ENCODE results near the gene IFNB1.

Gene IFNB1

GRCh38 chr9:21086538-21086937 lies 8.8 kb upstream of the IFNB1 start:
- H2BK12ac ChIP-seq (ENCODE audit: low read length in 2 of 2): no peak overlapping the region
- H3K36me3 ChIP-seq (ENCODE audit: control insufficient read depth in 1 of 2, insufficient read depth in 2 of 2, low read depth in 1 of 2, low read length in 2 of 2): peaks cover 0 to 3% of the 10 kb centered on the region in 2 experiments
- 85% methylated on average over 1 of the region's 1 CpG for WGBS
- H3K27ac ChIP-seq (ENCODE audit: low read length, poor library complexity, severe bottlenecking): no peak overlapping the region
- no peak overlapping the region for H4K8ac ChIP-seq (ENCODE audit: low read length)
- no peak overlapping the region for H2AK5ac ChIP-seq (ENCODE audit: low read length, severe bottlenecking)
- no peak overlapping the region for H4K91ac ChIP-seq (ENCODE audit: low read length)
- H3K4me3 ChIP-seq (ENCODE audit: insufficient read depth in 1 of 2, low read depth in 1 of 2, low read length in 2 of 2): no peak overlapping the region
- H3K27me3 ChIP-seq (ENCODE audit: control insufficient read depth in 1 of 2, insufficient read depth in 1 of 2, low read length in 2 of 2): no peaks in the 10 kb centered on the region
- no peak overlapping the region for H2BK15ac ChIP-seq (ENCODE audit: low read depth, poor library complexity, severe bottlenecking)
- H2BK120ac ChIP-seq (ENCODE audit: low read depth, low read length): no peak overlapping the region
- H3K4me1 ChIP-seq (ENCODE audit: control insufficient read depth, insufficient read depth, low read depth, low read length): no peaks in the 10 kb centered on the region
- no peak overlapping the region for H2AFZ ChIP-seq (ENCODE audit: low read depth, low read length)
- H3K14ac ChIP-seq (ENCODE audit: low read length in 2 of 2): no peak overlapping the region
- H3K9me3 ChIP-seq (ENCODE audit: control insufficient read depth, low read length): peaks cover 41% of the 10 kb centered on the region
- H3K4me2 ChIP-seq (ENCODE audit: low read length, poor library complexity, severe bottlenecking): no peak overlapping the region
- no peak overlapping the region for H3K23ac ChIP-seq (ENCODE audit: low read length in 2 of 2)
- DNase-seq: no peak
- no peak overlapping the region for H2BK5ac ChIP-seq (ENCODE audit: low read depth, low read length, poor library complexity, severe bottlenecking)
- no peak overlapping the region for H3K18ac ChIP-seq (ENCODE audit: low read depth in 1 of 2, low read length in 2 of 2)
- H3K4ac ChIP-seq (ENCODE audit: low read depth in 1 of 2, low read length in 2 of 2): no peak overlapping the region
- no peaks in the 10 kb centered on the region for H3K79me1 ChIP-seq (replicated peaks; ENCODE audit: low read length, poor library complexity, severe bottlenecking)
- H3K9ac ChIP-seq (ENCODE audit: low read length): no peak overlapping the region

- Histone ChIP-seq H2BK120ac (ENCODE audit: low read depth, low read length) (no peak overlapping the region), H3K23ac (ENCODE audit: low read length in 2 of 2) (no peak overlapping the region), H2AK5ac (ENCODE audit: low read length, severe bottlenecking) (no peak overlapping the region), H3K79me1 (replicated peaks; ENCODE audit: low read length, poor library complexity, severe bottlenecking) (no peaks in the 10 kb centered on the region), H3K4me3 (ENCODE audit: insufficient read depth in 1 of 2, low read depth in 1 of 2, low read length in 2 of 2) (no peak overlapping the region), H3K27ac (ENCODE audit: low read length, poor library complexity, severe bottlenecking) (no peak overlapping the region), H3K4ac (ENCODE audit: low read depth in 1 of 2, low read length in 2 of 2) (no peak overlapping the region), H2AFZ (ENCODE audit: low read depth, low read length) (no peak overlapping the region), H3K4me2 (ENCODE audit: low read length, poor library complexity, severe bottlenecking) (no peak overlapping the region), H3K36me3 (ENCODE audit: control insufficient read depth in 1 of 2, insufficient read depth in 2 of 2, low read depth in 1 of 2, low read length in 2 of 2) (peaks cover 0 to 3% of the 10 kb centered on the region in 2 experiments), H3K27me3 (ENCODE audit: control insufficient read depth in 1 of 2, insufficient read depth in 1 of 2, low read length in 2 of 2) (no peaks in the 10 kb centered on the region), H2BK15ac (ENCODE audit: low read depth, poor library complexity, severe bottlenecking) (no peak overlapping the region), H3K4me1 (ENCODE audit: control insufficient read depth, insufficient read depth, low read depth, low read length) (no peaks in the 10 kb centered on the region), H2BK5ac (ENCODE audit: low read depth, low read length, poor library complexity, severe bottlenecking) (no peak overlapping the region), H4K8ac (ENCODE audit: low read length) (no peak overlapping the region), H3K18ac (ENCODE audit: low read depth in 1 of 2, low read length in 2 of 2) (no peak overlapping the region), H3K9ac (ENCODE audit: low read length) (no peak overlapping the region), H3K9me3 (ENCODE audit: control insufficient read depth, low read length) (peaks cover 39% of the 10 kb centered on the region), H4K91ac (ENCODE audit: low read length) (no peak overlapping the region), H2BK12ac (ENCODE audit: low read length in 2 of 2) (no peak overlapping the region), H3K14ac (ENCODE audit: low read length in 2 of 2) (no peak overlapping the region)
- no CpG with 5 or more reads among the region's 1 CpG for WGBS
- no peak for DNase-seq
Measured at GRCh38 chr9:21085005-21085404, 7.3 kb upstream of the IFNB1 start.

GRCh38 chr9:21084242-21084850 lies 6.6 kb upstream of the IFNB1 start:
- no peak overlapping the region for H3K18ac ChIP-seq (ENCODE audit: low read depth in 1 of 2, low read length in 2 of 2)
- no peak overlapping the region for H3K27ac ChIP-seq (ENCODE audit: low read length, poor library complexity, severe bottlenecking)
- H3K23ac ChIP-seq (ENCODE audit: low read length in 2 of 2): no peak overlapping the region
- H3K9me3 ChIP-seq (ENCODE audit: control insufficient read depth, low read length): peaks cover 39% of the 10 kb centered on the region
- no peak overlapping the region for H3K4ac ChIP-seq (ENCODE audit: low read depth in 1 of 2, low read length in 2 of 2)
- no peak overlapping the region for H2BK120ac ChIP-seq (ENCODE audit: low read depth, low read length)
- H4K8ac ChIP-seq (ENCODE audit: low read length): no peak overlapping the region
- no peaks in the 10 kb centered on the region for H3K27me3 ChIP-seq (ENCODE audit: control insufficient read depth in 1 of 2, insufficient read depth in 1 of 2, low read length in 2 of 2)
- no peak overlapping the region for H3K14ac ChIP-seq (ENCODE audit: low read length in 2 of 2)
- H2BK12ac ChIP-seq (ENCODE audit: low read length in 2 of 2): no peak overlapping the region
- H2BK15ac ChIP-seq (ENCODE audit: low read depth, poor library complexity, severe bottlenecking): no peak overlapping the region
- H3K79me1 ChIP-seq (replicated peaks; ENCODE audit: low read length, poor library complexity, severe bottlenecking): no peaks in the 10 kb centered on the region
- H2AFZ ChIP-seq (ENCODE audit: low read depth, low read length): no peak overlapping the region
- peak overlapping the region; percentile 8 for H2BK5ac ChIP-seq (ENCODE audit: low read depth, low read length, poor library complexity, severe bottlenecking)
- no peak overlapping the region for H3K4me2 ChIP-seq (ENCODE audit: low read length, poor library complexity, severe bottlenecking)
- H2AK5ac ChIP-seq (ENCODE audit: low read length, severe bottlenecking): no peak overlapping the region
- H3K9ac ChIP-seq (ENCODE audit: low read length): no peak overlapping the region
- H3K4me3 ChIP-seq (ENCODE audit: insufficient read depth in 1 of 2, low read depth in 1 of 2, low read length in 2 of 2): no peak overlapping the region
- no peak for DNase-seq
- H4K91ac ChIP-seq (ENCODE audit: low read length): no peak overlapping the region
- no peaks in the 10 kb centered on the region for H3K4me1 ChIP-seq (ENCODE audit: control insufficient read depth, insufficient read depth, low read depth, low read length)
- peaks cover 0 to 3% of the 10 kb centered on the region in 2 experiments for H3K36me3 ChIP-seq (ENCODE audit: control insufficient read depth in 1 of 2, insufficient read depth in 2 of 2, low read depth in 1 of 2, low read length in 2 of 2)

GRCh38 chr9:21082671-21083070 lies 4.9 kb upstream of the IFNB1 start:
- Histone ChIP-seq H3K27ac (ENCODE audit: low read length, poor library complexity, severe bottlenecking) (no peak overlapping the region), H2BK5ac (ENCODE audit: low read depth, low read length, poor library complexity, severe bottlenecking) (no peak overlapping the region), H4K91ac (ENCODE audit: low read length) (no peak overlapping the region), H3K9ac (ENCODE audit: low read length) (no peak overlapping the region), H3K9me3 (ENCODE audit: control insufficient read depth, low read length) (peaks cover 30% of the 10 kb centered on the region), H3K4ac (ENCODE audit: low read depth in 1 of 2, low read length in 2 of 2) (no peak overlapping the region), H3K23ac (ENCODE audit: low read length in 2 of 2) (no peak overlapping the region), H3K18ac (ENCODE audit: low read depth in 1 of 2, low read length in 2 of 2) (no peak overlapping the region), H2BK12ac (ENCODE audit: low read length in 2 of 2) (no peak overlapping the region), H3K4me2 (ENCODE audit: low read length, poor library complexity, severe bottlenecking) (no peak overlapping the region), H3K14ac (ENCODE audit: low read length in 2 of 2) (no peak overlapping the region), H4K8ac (ENCODE audit: low read length) (no peak overlapping the region), H3K4me1 (ENCODE audit: control insufficient read depth, insufficient read depth, low read depth, low read length) (no peaks in the 10 kb centered on the region), H2AFZ (ENCODE audit: low read depth, low read length) (no peak overlapping the region), H3K27me3 (ENCODE audit: control insufficient read depth in 1 of 2, insufficient read depth in 1 of 2, low read length in 2 of 2) (no peaks in the 10 kb centered on the region), H2BK15ac (ENCODE audit: low read depth, poor library complexity, severe bottlenecking) (no peak overlapping the region), H3K79me1 (replicated peaks; ENCODE audit: low read length, poor library complexity, severe bottlenecking) (no peaks in the 10 kb centered on the region), H3K36me3 (ENCODE audit: control insufficient read depth in 1 of 2, insufficient read depth in 2 of 2, low read depth in 1 of 2, low read length in 2 of 2) (peaks cover 0 to 3% of the 10 kb centered on the region in 2 experiments), H2AK5ac (ENCODE audit: low read length, severe bottlenecking) (no peak overlapping the region), H3K4me3 (ENCODE audit: insufficient read depth in 1 of 2, low read depth in 1 of 2, low read length in 2 of 2) (no peak overlapping the region), H2BK120ac (ENCODE audit: low read depth, low read length) (no peak overlapping the region)
- DNase-seq: no peak
- 85% methylated on average over 3 of the region's 4 CpGs for WGBS
